GM19239 (cell line): Measurements from ENCODE around the gene MPRIP.
"Not testable (repeated sequence)": the region's sequence is repeated elsewhere in the genome, so short reads cannot be mapped to it uniquely, and the experiment has no call there.

Source experiments
- DNase-seq: peaks from one replicate; pipeline ENCODE4 v3.0.0; 2011; ENCODE audit warnings: low spot score; ENCODE audit not compliant: insufficient read length
- FAIRE-seq: peaks from 2 replicates; lab custom pipeline; 2011; peaks lifted over from hg19 to GRCh38; lab: Jason Lieb, UNC

MPRIP gene

GRCh38 chr17:17013828-17014747 is 28.2 kb upstream of the MPRIP start:
- not testable (repeated sequence) for DNase-seq, FAIRE-seq

- not testable (repeated sequence) for FAIRE-seq, DNase-seq
These were observed 27.5 kb upstream of the MPRIP start for GRCh38 chr17:17014748-17015124.

- DNase-seq (no peak), FAIRE-seq (no peak)
These were observed 27.0 kb upstream of the MPRIP start for GRCh38 chr17:17015230-17015629.

GRCh38 chr17:17016199-17017197 is 25.8 kb upstream of the MPRIP start:
- FAIRE-seq, DNase-seq: not testable (repeated sequence)

- FAIRE-seq (no peak), DNase-seq (no peak)
These were observed 24.8 kb upstream of the MPRIP start for GRCh38 chr17:17017343-17018014.

- no peak for FAIRE-seq
- DNase-seq, result no peak
These were observed 24.2 kb upstream of the MPRIP start for GRCh38 chr17:17018021-17018441.

GRCh38 chr17:17018612-17019429 is 23.4 kb upstream of the MPRIP start:
- DNase-seq, result no peak
- no peak for FAIRE-seq

- DNase-seq (no peak), FAIRE-seq (no peak)
These were observed 22.9 kb upstream of the MPRIP start for GRCh38 chr17:17019430-17019762.

- FAIRE-seq (no peak), DNase-seq (no peak)
These were observed 22.3 kb upstream of the MPRIP start for GRCh38 chr17:17019891-17020456.

GRCh38 chr17:17020821-17021193 is 21.4 kb upstream of the MPRIP start:
- DNase-seq (no peak), FAIRE-seq (no peak)

- DNase-seq, result no peak
These were observed 20.9 kb upstream of the MPRIP start for GRCh38 chr17:17021194-17021863.

GRCh38 chr17:17022011-17022410 is 20.2 kb upstream of the MPRIP start:
- FAIRE-seq, result no peak
- no peak for DNase-seq

More at GRCh38 chr17:17021194-17021863, 20.9 kb upstream of the MPRIP start:
- FAIRE-seq, result no peak

- no peak for DNase-seq
- no peak for FAIRE-seq
These were observed 19.8 kb upstream of the MPRIP start for GRCh38 chr17:17022456-17022855.

- DNase-seq, result no peak
- FAIRE-seq, result no peak
These were observed 17.4 kb upstream of the MPRIP start for GRCh38 chr17:17024778-17025300.

GRCh38 chr17:17025621-17026020 is 16.6 kb upstream of the MPRIP start:
- FAIRE-seq (no peak), DNase-seq (no peak)

- no peak for FAIRE-seq
- no peak for DNase-seq
These were observed 16.1 kb upstream of the MPRIP start for GRCh38 chr17:17026163-17026562.

GRCh38 chr17:17027442-17028058 is 14.7 kb upstream of the MPRIP start:
- DNase-seq, result no peak
- FAIRE-seq, result no peak
